GM12878 (cell line): ENCODE measurements around the gene ATP2A1. TPM values are rescaled to one million over a fixed set of nuclear protein-coding genes. Genes with fewer than 3 reads are reported as not detected.

ENCODE experiments used
- CHD4 ChIP-seq: fragments of 200-600 bp; sonication (generic); IDR thresholded peaks from 2 replicates; pipeline ENCODE4 v1.6.1; 2016; ENCODE audit warnings: mild to moderate bottlenecking
- ESRRA ChIP-seq: IDR thresholded peaks from 2 replicates; pipeline ENCODE4 v1.6.1; 2012; ENCODE audit warnings: mild to moderate bottlenecking, low read length, improper control_type of control experiment
- JUNB ChIP-seq: IDR thresholded peaks from 2 replicates; pipeline ENCODE4 v1.6.1; 2016; ENCODE audit warnings: antibody characterized with exemption, mild to moderate bottlenecking
- JUND ChIP-seq: IDR thresholded peaks from 2 replicates; pipeline ENCODE4 v1.6.1; 2012; ENCODE audit warnings: low read depth, mild to moderate bottlenecking, low read length, improper control_type of control experiment, moderate library complexity
- MYC ChIP-seq: IDR thresholded peaks from 2 replicates; pipeline ENCODE4 v1.6.1; 2011; ENCODE audit warnings: mild to moderate bottlenecking, low read length, moderate library complexity, inconsistent platforms; ENCODE audit not compliant: insufficient read depth, insufficient replicate concordance, insufficient read length, severe bottlenecking
- RAD51 ChIP-seq: fragments of 450-650 bp; IDR thresholded peaks from 2 replicates; pipeline ENCODE4 v1.6.1; 2016; ENCODE audit warnings: moderate library complexity, mild to moderate bottlenecking, inconsistent platforms
- SIX5 ChIP-seq: IDR thresholded peaks from 2 replicates; pipeline ENCODE4 v1.6.1; 2011; ENCODE audit warnings: mild to moderate bottlenecking, low read depth, low read length, moderate library complexity; ENCODE audit not compliant: severe bottlenecking
- SMAD5 ChIP-seq: IDR thresholded peaks from 2 replicates; pipeline ENCODE4 v1.6.1; 2016; ENCODE audit warnings: antibody characterized with exemption, low read depth
- TCF12 ChIP-seq: IDR thresholded peaks from 2 replicates; pipeline ENCODE4 v1.6.1; 2011; ENCODE audit warnings: low read depth, mild to moderate bottlenecking, low read length
- ZNF384 ChIP-seq: IDR thresholded peaks from 2 replicates; pipeline ENCODE4 v1.6.1; 2012; ENCODE audit warnings: low read depth, mild to moderate bottlenecking, low read length, improper control_type of control experiment, borderline replicate concordance
- polyA plus RNA-seq, 11 experiments: library from polyadenylated mRNA; depleted of rRNA in 4 of 11; unstranded in 6 of 11; stranded (reverse) in 5 of 11; fragments of >200 nt; fragmentation: Nextera tagmentation in 4 of 11; fragmentation: Illumina TruSeq in 1 of 11; extraction: Ambion mirVana in 4 of 11; extraction: Trizol in 1 of 11; gene quantifications; 1 replicate in 1 of 11; 2 replicates in 10 of 11; pipeline versions ENCODE4 v1.2.1 to v1.2.3, GENCODE V29; 2011 to 2016; ENCODE audit warnings: inconsistent platforms in 2 of 11, missing spikeins in 2 of 11, low read depth in 1 of 11
- total RNA-seq, 4 experiments: library from RNA; depleted of rRNA in 3 of 4; stranded (reverse); fragments of >200 nt in 3 of 4; fragmentation: Illumina TruSeq in 1 of 4; extraction: Trizol in 1 of 4; gene quantifications; 2 replicates each; pipeline versions ENCODE4 v1.2.1 to v1.2.3, GENCODE V29; 2013 to 2021
- TF ChIP-seq, protein P1 (sequence below): fragments of 450-650 bp; IDR thresholded peaks from 2 replicates; pipeline ENCODE4 v1.6.1; 2016; ENCODE audit warnings: mild to moderate bottlenecking, moderate library complexity, borderline replicate concordance
- TF ChIP-seq, protein P2 (sequence below): fragments of 450-650 bp; IDR thresholded peaks from 2 replicates; pipeline ENCODE4 v1.6.1; 2016; ENCODE audit warnings: mild to moderate bottlenecking
- TF ChIP-seq, protein P3 (sequence below): IDR thresholded peaks from 2 replicates; pipeline ENCODE4 v1.6.1; 2011; ENCODE audit warnings: borderline replicate concordance, low read depth, mild to moderate bottlenecking, moderate library complexity, low read length; ENCODE audit not compliant: insufficient read depth, poor library complexity, severe bottlenecking
- TF ChIP-seq, protein P4 (sequence below): fragments of 450-650 bp; IDR thresholded peaks from 2 replicates; pipeline ENCODE4 v1.6.1; 2017; ENCODE audit warnings: mild to moderate bottlenecking, moderate library complexity
- TF ChIP-seq, protein P5 (sequence below), 3 experiments: IDR thresholded peaks in 2 of 3; conservative IDR thresholded peaks in 1 of 3; 2 replicates each; pipeline ENCODE4 v1.5.1; 2011; ENCODE audit warnings: low read depth in 3 of 3, low read length in 3 of 3, mild to moderate bottlenecking in 3 of 3, control low read depth in 2 of 3, moderate library complexity in 2 of 3, inconsistent platforms in 1 of 3, mixed read lengths in 1 of 3; ENCODE audit not compliant: control insufficient read depth in 2 of 3, insufficient read depth in 1 of 3; ENCODE audit errors: extremely low read depth in 1 of 3

Gene ATP2A1
- total and polyA plus RNA-seq, 10 of the 15 experiments (the other 5 are each of a cell fraction or from before 2014, with no cell fraction given): 0.13 to 1.7 (median 0.88) TPM

DNA sequence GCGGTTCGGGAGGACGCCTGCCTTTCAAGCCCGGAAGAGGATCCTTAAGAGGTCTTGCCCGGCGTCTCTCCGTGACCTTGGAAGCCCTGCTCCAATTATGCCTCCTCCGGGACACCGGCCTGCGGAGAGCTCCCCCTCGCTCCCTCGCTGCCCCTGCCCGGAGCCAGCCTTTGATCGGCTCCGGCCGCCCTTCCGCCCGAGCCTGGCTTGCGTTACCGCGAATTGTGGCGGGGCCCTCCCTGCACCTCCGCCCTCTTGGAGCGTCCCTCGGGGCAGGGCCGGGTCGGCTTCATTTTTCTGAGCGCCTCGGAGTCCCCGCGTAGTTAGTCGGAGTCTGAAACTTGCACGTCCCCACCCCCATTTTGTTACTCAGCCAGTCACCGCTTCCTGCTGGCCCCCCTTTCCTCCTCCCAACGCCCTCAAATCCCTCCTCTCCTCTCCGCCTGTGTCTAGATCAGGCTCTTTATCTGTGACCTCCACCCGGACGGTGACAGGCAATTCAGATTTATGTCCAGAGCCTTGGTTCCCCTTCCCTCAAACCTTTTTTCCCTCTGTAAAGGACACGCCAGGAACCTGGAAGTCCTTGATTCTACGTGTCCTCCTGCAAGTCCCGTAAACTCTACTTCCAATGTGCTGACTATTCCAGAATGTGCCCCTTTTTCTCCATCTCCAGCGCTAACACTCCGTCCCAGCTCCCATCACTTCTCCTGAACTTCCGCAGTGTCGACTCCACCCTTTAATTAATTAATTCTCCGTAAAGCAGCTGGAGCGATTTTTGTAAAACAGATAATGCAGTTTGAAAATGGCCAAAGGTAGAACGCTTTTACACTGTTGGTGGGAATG, 47.3 kb downstream of the ATP2A1 start (continued):
- TF ChIP-seq, protein P1, sequence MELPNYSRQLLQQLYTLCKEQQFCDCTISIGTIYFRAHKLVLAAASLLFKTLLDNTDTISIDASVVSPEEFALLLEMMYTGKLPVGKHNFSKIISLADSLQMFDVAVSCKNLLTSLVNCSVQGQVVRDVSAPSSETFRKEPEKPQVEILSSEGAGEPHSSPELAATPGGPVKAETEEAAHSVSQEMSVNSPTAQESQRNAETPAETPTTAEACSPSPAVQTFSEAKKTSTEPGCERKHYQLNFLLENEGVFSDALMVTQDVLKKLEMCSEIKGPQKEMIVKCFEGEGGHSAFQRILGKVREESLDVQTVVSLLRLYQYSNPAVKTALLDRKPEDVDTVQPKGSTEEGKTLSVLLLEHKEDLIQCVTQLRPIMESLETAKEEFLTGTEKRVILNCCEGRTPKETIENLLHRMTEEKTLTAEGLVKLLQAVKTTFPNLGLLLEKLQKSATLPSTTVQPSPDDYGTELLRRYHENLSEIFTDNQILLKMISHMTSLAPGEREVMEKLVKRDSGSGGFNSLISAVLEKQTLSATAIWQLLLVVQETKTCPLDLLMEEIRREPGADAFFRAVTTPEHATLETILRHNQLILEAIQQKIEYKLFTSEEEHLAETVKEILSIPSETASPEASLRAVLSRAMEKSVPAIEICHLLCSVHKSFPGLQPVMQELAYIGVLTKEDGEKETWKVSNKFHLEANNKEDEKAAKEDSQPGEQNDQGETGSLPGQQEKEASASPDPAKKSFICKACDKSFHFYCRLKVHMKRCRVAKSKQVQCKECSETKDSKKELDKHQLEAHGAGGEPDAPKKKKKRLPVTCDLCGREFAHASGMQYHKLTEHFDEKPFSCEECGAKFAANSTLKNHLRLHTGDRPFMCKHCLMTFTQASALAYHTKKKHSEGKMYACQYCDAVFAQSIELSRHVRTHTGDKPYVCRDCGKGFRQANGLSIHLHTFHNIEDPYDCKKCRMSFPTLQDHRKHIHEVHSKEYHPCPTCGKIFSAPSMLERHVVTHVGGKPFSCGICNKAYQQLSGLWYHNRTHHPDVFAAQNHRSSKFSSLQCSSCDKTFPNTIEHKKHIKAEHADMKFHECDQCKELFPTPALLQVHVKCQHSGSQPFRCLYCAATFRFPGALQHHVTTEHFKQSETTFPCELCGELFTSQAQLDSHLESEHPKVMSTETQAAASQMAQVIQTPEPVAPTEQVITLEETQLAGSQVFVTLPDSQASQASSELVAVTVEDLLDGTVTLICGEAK: peak; percentile 16; the same call in 1 of the 2 replicates
- TF ChIP-seq SIX5 (no peak), SMAD5 (peak; percentile 37; the same call in 1 of the 2 replicates), JUND (no peak), TCF12 (no peak; the same call in 1 of the 2 replicates), ESRRA (no peak), MYC (no peak), CHD4 (no peak), JUNB (no peak), RAD51 (no peak), ZNF384 (no peak)
- TF ChIP-seq, protein P2, sequence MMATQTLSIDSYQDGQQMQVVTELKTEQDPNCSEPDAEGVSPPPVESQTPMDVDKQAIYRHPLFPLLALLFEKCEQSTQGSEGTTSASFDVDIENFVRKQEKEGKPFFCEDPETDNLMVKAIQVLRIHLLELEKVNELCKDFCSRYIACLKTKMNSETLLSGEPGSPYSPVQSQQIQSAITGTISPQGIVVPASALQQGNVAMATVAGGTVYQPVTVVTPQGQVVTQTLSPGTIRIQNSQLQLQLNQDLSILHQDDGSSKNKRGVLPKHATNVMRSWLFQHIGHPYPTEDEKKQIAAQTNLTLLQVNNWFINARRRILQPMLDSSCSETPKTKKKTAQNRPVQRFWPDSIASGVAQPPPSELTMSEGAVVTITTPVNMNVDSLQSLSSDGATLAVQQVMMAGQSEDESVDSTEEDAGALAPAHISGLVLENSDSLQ: no peak
- TF ChIP-seq, protein P3, sequence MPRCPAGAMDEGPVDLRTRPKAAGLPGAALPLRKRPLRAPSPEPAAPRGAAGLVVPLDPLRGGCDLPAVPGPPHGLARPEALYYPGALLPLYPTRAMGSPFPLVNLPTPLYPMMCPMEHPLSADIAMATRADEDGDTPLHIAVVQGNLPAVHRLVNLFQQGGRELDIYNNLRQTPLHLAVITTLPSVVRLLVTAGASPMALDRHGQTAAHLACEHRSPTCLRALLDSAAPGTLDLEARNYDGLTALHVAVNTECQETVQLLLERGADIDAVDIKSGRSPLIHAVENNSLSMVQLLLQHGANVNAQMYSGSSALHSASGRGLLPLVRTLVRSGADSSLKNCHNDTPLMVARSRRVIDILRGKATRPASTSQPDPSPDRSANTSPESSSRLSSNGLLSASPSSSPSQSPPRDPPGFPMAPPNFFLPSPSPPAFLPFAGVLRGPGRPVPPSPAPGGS: no peak
- TF ChIP-seq, protein P4, sequence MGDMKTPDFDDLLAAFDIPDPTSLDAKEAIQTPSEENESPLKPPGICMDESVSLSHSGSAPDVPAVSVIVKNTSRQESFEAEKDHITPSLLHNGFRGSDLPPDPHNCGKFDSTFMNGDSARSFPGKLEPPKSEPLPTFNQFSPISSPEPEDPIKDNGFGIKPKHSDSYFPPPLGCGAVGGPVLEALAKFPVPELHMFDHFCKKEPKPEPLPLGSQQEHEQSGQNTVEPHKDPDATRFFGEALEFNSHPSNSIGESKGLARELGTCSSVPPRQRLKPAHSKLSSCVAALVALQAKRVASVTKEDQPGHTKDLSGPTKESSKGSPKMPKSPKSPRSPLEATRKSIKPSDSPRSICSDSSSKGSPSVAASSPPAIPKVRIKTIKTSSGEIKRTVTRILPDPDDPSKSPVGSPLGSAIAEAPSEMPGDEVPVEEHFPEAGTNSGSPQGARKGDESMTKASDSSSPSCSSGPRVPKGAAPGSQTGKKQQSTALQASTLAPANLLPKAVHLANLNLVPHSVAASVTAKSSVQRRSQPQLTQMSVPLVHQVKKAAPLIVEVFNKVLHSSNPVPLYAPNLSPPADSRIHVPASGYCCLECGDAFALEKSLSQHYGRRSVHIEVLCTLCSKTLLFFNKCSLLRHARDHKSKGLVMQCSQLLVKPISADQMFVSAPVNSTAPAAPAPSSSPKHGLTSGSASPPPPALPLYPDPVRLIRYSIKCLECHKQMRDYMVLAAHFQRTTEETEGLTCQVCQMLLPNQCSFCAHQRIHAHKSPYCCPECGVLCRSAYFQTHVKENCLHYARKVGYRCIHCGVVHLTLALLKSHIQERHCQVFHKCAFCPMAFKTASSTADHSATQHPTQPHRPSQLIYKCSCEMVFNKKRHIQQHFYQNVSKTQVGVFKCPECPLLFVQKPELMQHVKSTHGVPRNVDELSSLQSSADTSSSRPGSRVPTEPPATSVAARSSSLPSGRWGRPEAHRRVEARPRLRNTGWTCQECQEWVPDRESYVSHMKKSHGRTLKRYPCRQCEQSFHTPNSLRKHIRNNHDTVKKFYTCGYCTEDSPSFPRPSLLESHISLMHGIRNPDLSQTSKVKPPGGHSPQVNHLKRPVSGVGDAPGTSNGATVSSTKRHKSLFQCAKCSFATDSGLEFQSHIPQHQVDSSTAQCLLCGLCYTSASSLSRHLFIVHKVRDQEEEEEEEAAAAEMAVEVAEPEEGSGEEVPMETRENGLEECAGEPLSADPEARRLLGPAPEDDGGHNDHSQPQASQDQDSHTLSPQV: no peak
- TF ChIP-seq, protein P5, sequence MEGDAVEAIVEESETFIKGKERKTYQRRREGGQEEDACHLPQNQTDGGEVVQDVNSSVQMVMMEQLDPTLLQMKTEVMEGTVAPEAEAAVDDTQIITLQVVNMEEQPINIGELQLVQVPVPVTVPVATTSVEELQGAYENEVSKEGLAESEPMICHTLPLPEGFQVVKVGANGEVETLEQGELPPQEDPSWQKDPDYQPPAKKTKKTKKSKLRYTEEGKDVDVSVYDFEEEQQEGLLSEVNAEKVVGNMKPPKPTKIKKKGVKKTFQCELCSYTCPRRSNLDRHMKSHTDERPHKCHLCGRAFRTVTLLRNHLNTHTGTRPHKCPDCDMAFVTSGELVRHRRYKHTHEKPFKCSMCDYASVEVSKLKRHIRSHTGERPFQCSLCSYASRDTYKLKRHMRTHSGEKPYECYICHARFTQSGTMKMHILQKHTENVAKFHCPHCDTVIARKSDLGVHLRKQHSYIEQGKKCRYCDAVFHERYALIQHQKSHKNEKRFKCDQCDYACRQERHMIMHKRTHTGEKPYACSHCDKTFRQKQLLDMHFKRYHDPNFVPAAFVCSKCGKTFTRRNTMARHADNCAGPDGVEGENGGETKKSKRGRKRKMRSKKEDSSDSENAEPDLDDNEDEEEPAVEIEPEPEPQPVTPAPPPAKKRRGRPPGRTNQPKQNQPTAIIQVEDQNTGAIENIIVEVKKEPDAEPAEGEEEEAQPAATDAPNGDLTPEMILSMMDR (IDR thresholded peaks at IDR 0.05 in 2 of 3, conservative IDR thresholded peaks at IDR 0.05 in 1 of 3; ENCODE audit: control insufficient read depth in 2 of 3, extremely low read depth in 1 of 3, insufficient read depth in 1 of 3, low read depth in 3 of 3, low read length in 3 of 3): no peak
